ENCODE data around the gene MTCL1.

MTCL1 gene

GRCh38 chr18:8705238-8705960 is at the start of gene MTCL1:
Gene MTCL1 (plus strand): TSS chr18:8705556. CDS start chr18:8705661, 105 bp downstream.
- peak; percentile 67 for DNase-seq (ENCODE audit: low spot score)

GRCh38 chr18:8656232-8656631 is 49.1 kb upstream of the MTCL1 start:
- DNase-seq (ENCODE audit: low spot score), result no peak

GRCh38 chr18:8657050-8657820 is 48.1 kb upstream of the MTCL1 start:
- DNase-seq (ENCODE audit: low spot score), result no peak

- no peak for DNase-seq (ENCODE audit: low spot score)
These were observed 47.4 kb upstream of the MTCL1 start for GRCh38 chr18:8657873-8658470.

- DNase-seq (ENCODE audit: low spot score), result no peak
These were observed 46.4 kb upstream of the MTCL1 start for GRCh38 chr18:8658858-8659485.

- DNase-seq (ENCODE audit: low spot score), result no peak
These were observed 45.6 kb upstream of the MTCL1 start for GRCh38 chr18:8659609-8660242.

GRCh38 chr18:8660316-8660715 is 45.0 kb upstream of the MTCL1 start:
- no peak for DNase-seq (ENCODE audit: low spot score)

GRCh38 chr18:8661754-8662559 is 43.4 kb upstream of the MTCL1 start:
- DNase-seq (ENCODE audit: low spot score), result no peak

- DNase-seq (ENCODE audit: low spot score), result no peak
These were observed 42.6 kb upstream of the MTCL1 start for GRCh38 chr18:8662560-8663255.

GRCh38 chr18:8667846-8668245 is 37.5 kb upstream of the MTCL1 start:
- no peak for DNase-seq (ENCODE audit: low spot score)

- DNase-seq (ENCODE audit: low spot score), result no peak
These were observed 37.0 kb upstream of the MTCL1 start for GRCh38 chr18:8668381-8668780.

GRCh38 chr18:8669571-8669970 is 35.8 kb upstream of the MTCL1 start:
- no peak for DNase-seq (ENCODE audit: low spot score)

- no peak for DNase-seq (ENCODE audit: low spot score)
These were observed 31.8 kb upstream of the MTCL1 start for GRCh38 chr18:8673256-8674209.

- DNase-seq (ENCODE audit: low spot score), result no peak
These were observed 30.3 kb upstream of the MTCL1 start for GRCh38 chr18:8675057-8675456.

- no peak for DNase-seq (ENCODE audit: low spot score)
These were observed 24.2 kb upstream of the MTCL1 start for GRCh38 chr18:8681196-8681595.

- DNase-seq (ENCODE audit: low spot score), result no peak
These were observed 20.8 kb upstream of the MTCL1 start for GRCh38 chr18:8684577-8684976.

- no peak for DNase-seq (ENCODE audit: low spot score)
These were observed 20.0 kb upstream of the MTCL1 start for GRCh38 chr18:8685141-8685913.

GRCh38 chr18:8685914-8686216 is 19.5 kb upstream of the MTCL1 start:
- no peak for DNase-seq (ENCODE audit: low spot score)

- DNase-seq (ENCODE audit: low spot score), result no peak
These were observed 18.7 kb upstream of the MTCL1 start for GRCh38 chr18:8686611-8687010.

All from germinal center (tissue), 1 donor.